Measurements from ENCODE around the gene RPTOR.

GRCh38 chr17:80746262-80746935 is 201.8 kb downstream of the RPTOR start:
- TF ChIP-seq CTCF (IDR thresholded peaks at IDR 0.05; ENCODE audit: insufficient read depth, low read length) = no peak
- no peak for TF ChIP-seq GABPA (IDR thresholded peaks at IDR 0.05; ENCODE audit: low read depth)
- TF ChIP-seq POLR2AphosphoS5 (IDR thresholded peaks at IDR 0.05; ENCODE audit: low read depth) = no peak
- TF ChIP-seq REST (IDR thresholded peaks at IDR 0.05; ENCODE audit: insufficient replicate concordance, low read depth) = no peak
